ENCODE results near the gene SHROOM1. TPM values are rescaled to one million over a fixed set of nuclear protein-coding genes. Genes with fewer than 3 reads are reported as not detected.

SHROOM1 gene
- total RNA-seq, 2 experiments from 2014 or later: 2.5 to 2.7 TPM

GRCh38 chr5:132828846-132829494 lies 1.5 kb downstream of the SHROOM1 start:
- no peaks in the 10 kb centered on the region for H3K9me3 Mint-ChIP-seq
- H3K27me3 Mint-ChIP-seq: peaks cover 55% of the 10 kb centered on the region
- H3K36me3 Mint-ChIP-seq (ENCODE audit: low read depth): no peaks in the 10 kb centered on the region
- peaks cover 17% of the 10 kb centered on the region for H3K4me1 Mint-ChIP-seq
- CTCF ChIA-PET: interaction anchor here (0.8 to 5.2 kb wide), 9 partner anchors 8 to 327 kb away, joined by 3 to 36 read pairs (median 6); no protein-coding TSS in a partner anchor
- H3K4me3 Mint-ChIP-seq: peak overlapping the region; percentile 79
- H3K27ac Mint-ChIP-seq: no peak overlapping the region
- no peak for DNase-seq
- POLR2A ChIA-PET: interaction anchor here (0.8 to 1.1 kb wide), 3 partner anchors 16 to 333 kb away, joined by 3 read pairs; partner anchors contain the start of gene SOWAHA

- ChIA-PET POLR2A (interaction anchor here (0.8 to 1.1 kb wide), 2 partner anchors 15 to 28 kb away, joined by 3 read pairs; partner anchors contain the start of gene SOWAHA), CTCF (interaction anchor here (1.0 to 5.2 kb wide), 7 partner anchors 8 to 442 kb away, joined by 3 to 36 read pairs (median 7); no protein-coding TSS in a partner anchor)
- Mint-ChIP-seq H3K27me3 (peaks cover 60% of the 10 kb centered on the region), H3K4me1 (peaks cover 19% of the 10 kb centered on the region), H3K9me3 (no peaks in the 10 kb centered on the region), H3K36me3 (ENCODE audit: low read depth) (no peaks in the 10 kb centered on the region), H3K4me3 (no peak overlapping the region), H3K27ac (no peak overlapping the region)
- DNase-seq: no peak
Measured at GRCh38 chr5:132827943-132828673, 2.3 kb downstream of the SHROOM1 start.

- ChIA-PET POLR2A (no interaction called here), CTCF (interaction anchor here (0.9 to 4.9 kb wide), 2 partner anchors 11 to 300 kb away, joined by 4 to 36 read pairs; no protein-coding TSS in a partner anchor)
- Mint-ChIP-seq H3K27ac (no peak overlapping the region), H3K27me3 (peaks cover 64% of the 10 kb centered on the region), H3K4me3 (no peak overlapping the region), H3K9me3 (no peaks in the 10 kb centered on the region), H3K4me1 (peaks cover 19% of the 10 kb centered on the region), H3K36me3 (ENCODE audit: low read depth) (no peaks in the 10 kb centered on the region)
- DNase-seq: no peak
Measured at GRCh38 chr5:132826424-132827082, 3.9 kb downstream of the SHROOM1 start.

GRCh38 chr5:132825834-132826391 lies 4.5 kb downstream of the SHROOM1 start:
- Mint-ChIP-seq H3K36me3 (ENCODE audit: low read depth) (no peaks in the 10 kb centered on the region), H3K4me3 (no peak overlapping the region), H3K9me3 (no peaks in the 10 kb centered on the region), H3K27me3 (peaks cover 58% of the 10 kb centered on the region), H3K27ac (no peak overlapping the region), H3K4me1 (peaks cover 14% of the 10 kb centered on the region)
- ChIA-PET POLR2A (interaction anchor here (1.4 kb wide), 1 partner anchor 226 kb away, joined by 4 read pairs; the partner anchor contains the start of gene HSPA4), CTCF (interaction anchor here (0.7 to 4.9 kb wide), 3 partner anchors 10 to 299 kb away, joined by 4 to 36 read pairs (median 8); no protein-coding TSS in a partner anchor)
- DNase-seq: no peak

- POLR2A ChIA-PET: interaction anchor here (1.4 kb wide), 1 partner anchor 227 kb away, joined by 4 read pairs; the partner anchor contains the start of gene HSPA4
- Mint-ChIP-seq H3K27me3 (peaks cover 60% of the 10 kb centered on the region), H3K27ac (no peak overlapping the region), H3K4me1 (peaks cover 17% of the 10 kb centered on the region), H3K9me3 (no peaks in the 10 kb centered on the region), H3K36me3 (ENCODE audit: low read depth) (no peaks in the 10 kb centered on the region), H3K4me3 (peak overlapping the region; percentile 30)
- CTCF ChIA-PET: interaction anchor here (0.7 kb wide), 1 partner anchor 41 kb away, joined by 8 read pairs; no protein-coding TSS in a partner anchor
- no peak for DNase-seq
Measured at GRCh38 chr5:132825033-132825833, 5.2 kb downstream of the SHROOM1 start.

- Mint-ChIP-seq H3K27me3 (peaks cover 60% of the 10 kb centered on the region), H3K4me3 (no peak overlapping the region), H3K4me1 (peaks cover 18% of the 10 kb centered on the region), H3K36me3 (ENCODE audit: low read depth) (no peaks in the 10 kb centered on the region), H3K27ac (no peak overlapping the region), H3K9me3 (no peaks in the 10 kb centered on the region)
- DNase-seq: no peak
- ChIA-PET POLR2A (interaction anchor here (1.2 to 1.4 kb wide), 2 partner anchors 228 to 328 kb away, joined by 4 read pairs; partner anchors contain the start of gene HSPA4), CTCF (no interaction called here)
Measured at GRCh38 chr5:132824426-132824825, 6.0 kb downstream of the SHROOM1 start.

GRCh38 chr5:132823481-132824050 lies 6.9 kb downstream of the SHROOM1 start:
- DNase-seq: no peak
- POLR2A ChIA-PET: interaction anchor here (1.2 to 1.4 kb wide), 2 partner anchors 10 to 327 kb away, joined by 4 read pairs; partner anchors contain the start of gene SOWAHA
- CTCF ChIA-PET: interaction anchor here (0.7 to 1.1 kb wide), 2 partner anchors 12 to 76 kb away, joined by 3 to 4 read pairs; partner anchors contain the start of gene CCNI2
- Mint-ChIP-seq H3K27ac (no peak overlapping the region), H3K27me3 (peaks cover 59% of the 10 kb centered on the region), H3K9me3 (no peaks in the 10 kb centered on the region), H3K4me3 (no peak overlapping the region), H3K4me1 (peaks cover 14% of the 10 kb centered on the region), H3K36me3 (ENCODE audit: low read depth) (no peaks in the 10 kb centered on the region)

GRCh38 chr5:132822650-132823480 lies 7.6 kb downstream of the SHROOM1 start:
- no peak overlapping the region for H3K27ac Mint-ChIP-seq
- H3K4me1 Mint-ChIP-seq: peaks cover 14% of the 10 kb centered on the region
- H3K9me3 Mint-ChIP-seq: no peaks in the 10 kb centered on the region
- ChIA-PET CTCF (interaction anchor here (1.1 to 1.2 kb wide), 2 partner anchors 12 to 14 kb away, joined by 4 to 5 read pairs; no protein-coding TSS in a partner anchor), POLR2A (interaction anchor here (1.2 to 1.4 kb wide), 2 partner anchors 9 to 326 kb away, joined by 4 read pairs; partner anchors contain the start of gene SOWAHA)
- H3K4me3 Mint-ChIP-seq: no peak overlapping the region
- no peak for DNase-seq
- H3K36me3 Mint-ChIP-seq (ENCODE audit: low read depth): no peaks in the 10 kb centered on the region
- peaks cover 55% of the 10 kb centered on the region for H3K27me3 Mint-ChIP-seq

GRCh38 chr5:132821791-132822190 lies 8.7 kb downstream of the SHROOM1 start:
- Mint-ChIP-seq H3K36me3 (ENCODE audit: low read depth) (no peaks in the 10 kb centered on the region), H3K4me1 (peaks cover 14% of the 10 kb centered on the region), H3K27ac (no peak overlapping the region), H3K9me3 (no peaks in the 10 kb centered on the region), H3K4me3 (no peak overlapping the region), H3K27me3 (peaks cover 44% of the 10 kb centered on the region)
- no peak for DNase-seq
- ChIA-PET POLR2A (no interaction called here), CTCF (interaction anchor here (0.7 to 5.8 kb wide), 6 partner anchors 8 to 435 kb away, joined by 3 to 78 read pairs (median 6); partner anchors contain the start of genes GDF9 and SHROOM1)

GRCh38 chr5:132821350-132821749 lies 9.1 kb downstream of the SHROOM1 start:
- ChIA-PET POLR2A (no interaction called here), CTCF (interaction anchor here (0.7 to 5.8 kb wide), 17 partner anchors 9 to 435 kb away, joined by 3 to 78 read pairs (median 7); partner anchors contain the start of genes GDF9 and SHROOM1)
- H3K4me1 Mint-ChIP-seq: peaks cover 14% of the 10 kb centered on the region
- H3K27ac Mint-ChIP-seq: no peak overlapping the region
- H3K27me3 Mint-ChIP-seq: peaks cover 41% of the 10 kb centered on the region
- no peak overlapping the region for H3K4me3 Mint-ChIP-seq
- H3K36me3 Mint-ChIP-seq (ENCODE audit: low read depth): no peaks in the 10 kb centered on the region
- no peaks in the 10 kb centered on the region for H3K9me3 Mint-ChIP-seq
- no peak for DNase-seq
